Measurements from ENCODE around the gene FAM20C.

FAM20C gene

DNA sequence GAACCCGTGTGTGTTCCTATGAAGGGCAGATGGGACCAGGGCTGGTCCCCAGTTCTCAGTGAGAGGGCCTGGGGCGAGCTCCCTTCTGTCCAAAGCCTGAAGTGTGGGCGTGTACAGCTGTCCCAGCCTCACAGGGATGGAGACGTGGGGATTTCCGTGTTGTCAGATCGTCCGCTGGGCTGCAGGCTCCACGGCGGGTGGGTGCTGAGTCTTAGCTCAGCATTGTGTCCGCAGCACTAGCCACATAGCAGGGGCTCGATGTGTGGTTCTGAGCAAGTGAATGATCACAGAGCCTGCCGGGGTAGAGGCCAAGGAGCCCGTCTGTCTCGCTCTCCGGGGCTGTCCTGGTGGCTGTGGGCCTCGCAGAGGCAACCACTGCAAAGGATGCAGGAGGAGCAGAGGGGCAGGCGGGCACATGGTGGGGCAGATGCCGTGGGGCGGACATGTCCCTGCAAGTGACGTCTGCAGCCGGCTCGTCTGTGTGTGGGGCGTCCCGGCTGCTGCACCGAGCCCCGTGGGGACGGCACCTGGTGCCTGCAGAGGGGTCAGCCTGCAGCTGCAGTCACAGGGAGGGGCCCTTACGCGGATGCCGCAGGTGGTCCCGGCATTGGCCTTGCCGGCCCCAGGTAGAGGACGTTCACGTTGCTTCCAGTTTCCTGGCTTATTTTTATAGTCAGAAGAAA is 30.9 kb downstream of the FAM20C start:
- H3K4me3 ChIP-seq (ENCODE audit: low read depth, low read length): no peak overlapping the region
- no peaks in the 10 kb centered on the region for H3K4me1 ChIP-seq (ENCODE audit: control insufficient read depth, insufficient read depth, low read length)
- no peak overlapping the region for H3K27ac ChIP-seq (ENCODE audit: extremely low read depth, low read depth, low read length)
- ChIA-PET POLR2A (no interaction called here), CTCF (no interaction called here)
- no peaks in the 10 kb centered on the region for H3K9me3 ChIP-seq (ENCODE audit: control insufficient read depth, insufficient read depth, low read depth, low read length)
- H3K36me3 ChIP-seq (ENCODE audit: control insufficient read depth in 2 of 2, insufficient read depth in 1 of 2, low read length in 2 of 2): peaks cover 0 to 2% of the 10 kb centered on the region in 2 experiments; a peak in 1 of 3 replicates
- TF ChIP-seq ZNF138 (tag by site-specific recombination; IDR thresholded peaks at IDR 0.05; ENCODE audit: borderline replicate concordance) (no peak), KLF9 (tag by site-specific recombination; IDR thresholded peaks at IDR 0.05; ENCODE audit: low read depth) (no peak), ZNF660 (tag by site-specific recombination; IDR thresholded peaks at IDR 0.05) (no peak), ZNF707 (tag by site-specific recombination; IDR thresholded peaks at IDR 0.05) (no peak), ZNF202 (tag by site-specific recombination; IDR thresholded peaks at IDR 0.05; ENCODE audit: borderline replicate concordance) (no peak), ZNF184 (tag by site-specific recombination; IDR thresholded peaks at IDR 0.05) (no peak), ZNF157 (tag by site-specific recombination; IDR thresholded peaks at IDR 0.05) (no peak), ZBTB20 (tag by site-specific recombination; IDR thresholded peaks at IDR 0.05) (no peak), ZNF560 (tag by site-specific recombination; IDR thresholded peaks at IDR 0.05; ENCODE audit: borderline replicate concordance) (no peak), KLF8 (tag by site-specific recombination; IDR thresholded peaks at IDR 0.05) (no peak), ZNF529 (tag by site-specific recombination; IDR thresholded peaks at IDR 0.05; ENCODE audit: insufficient replicate concordance) (no peak), TCF7L2 (IDR thresholded peaks at IDR 0.05; ENCODE audit: borderline replicate concordance, low read depth, low read length) (no peak), MYNN (tag by site-specific recombination; IDR thresholded peaks at IDR 0.05; ENCODE audit: borderline replicate concordance) (no peak), RBAK (tag by site-specific recombination; IDR thresholded peaks at IDR 0.05) (no peak), PRDM1 (tag by site-specific recombination; IDR thresholded peaks at IDR 0.05) (no peak)
- TF ChIP-seq, protein P1, sequence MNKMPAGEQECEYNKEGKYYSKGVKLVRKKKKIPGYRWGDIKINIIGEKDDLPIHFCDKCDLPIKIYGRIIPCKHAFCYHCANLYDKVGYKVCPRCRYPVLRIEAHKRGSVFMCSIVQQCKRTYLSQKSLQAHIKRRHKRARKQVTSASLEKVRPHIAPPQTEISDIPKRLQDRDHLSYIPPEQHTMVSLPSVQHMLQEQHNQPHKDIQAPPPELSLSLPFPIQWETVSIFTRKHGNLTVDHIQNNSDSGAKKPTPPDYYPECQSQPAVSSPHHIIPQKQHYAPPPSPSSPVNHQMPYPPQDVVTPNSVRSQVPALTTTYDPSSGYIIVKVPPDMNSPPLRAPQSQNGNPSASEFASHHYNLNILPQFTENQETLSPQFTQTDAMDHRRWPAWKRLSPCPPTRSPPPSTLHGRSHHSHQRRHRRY (tag by site-specific recombination; IDR thresholded peaks at IDR 0.05): no peak
- TF ChIP-seq, protein P2, sequence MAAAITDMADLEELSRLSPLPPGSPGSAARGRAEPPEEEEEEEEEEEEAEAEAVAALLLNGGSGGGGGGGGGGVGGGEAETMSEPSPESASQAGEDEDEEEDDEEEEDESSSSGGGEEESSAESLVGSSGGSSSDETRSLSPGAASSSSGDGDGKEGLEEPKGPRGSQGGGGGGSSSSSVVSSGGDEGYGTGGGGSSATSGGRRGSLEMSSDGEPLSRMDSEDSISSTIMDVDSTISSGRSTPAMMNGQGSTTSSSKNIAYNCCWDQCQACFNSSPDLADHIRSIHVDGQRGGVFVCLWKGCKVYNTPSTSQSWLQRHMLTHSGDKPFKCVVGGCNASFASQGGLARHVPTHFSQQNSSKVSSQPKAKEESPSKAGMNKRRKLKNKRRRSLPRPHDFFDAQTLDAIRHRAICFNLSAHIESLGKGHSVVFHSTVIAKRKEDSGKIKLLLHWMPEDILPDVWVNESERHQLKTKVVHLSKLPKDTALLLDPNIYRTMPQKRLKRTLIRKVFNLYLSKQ (tag by site-specific recombination; IDR thresholded peaks at IDR 0.05; ENCODE audit: borderline replicate concordance): no peak
- TF ChIP-seq, protein P3, sequence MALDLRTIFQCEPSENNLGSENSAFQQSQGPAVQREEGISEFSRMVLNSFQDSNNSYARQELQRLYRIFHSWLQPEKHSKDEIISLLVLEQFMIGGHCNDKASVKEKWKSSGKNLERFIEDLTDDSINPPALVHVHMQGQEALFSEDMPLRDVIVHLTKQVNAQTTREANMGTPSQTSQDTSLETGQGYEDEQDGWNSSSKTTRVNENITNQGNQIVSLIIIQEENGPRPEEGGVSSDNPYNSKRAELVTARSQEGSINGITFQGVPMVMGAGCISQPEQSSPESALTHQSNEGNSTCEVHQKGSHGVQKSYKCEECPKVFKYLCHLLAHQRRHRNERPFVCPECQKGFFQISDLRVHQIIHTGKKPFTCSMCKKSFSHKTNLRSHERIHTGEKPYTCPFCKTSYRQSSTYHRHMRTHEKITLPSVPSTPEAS (tag by site-specific recombination; IDR thresholded peaks at IDR 0.05): no peak
- TF ChIP-seq, protein P4, sequence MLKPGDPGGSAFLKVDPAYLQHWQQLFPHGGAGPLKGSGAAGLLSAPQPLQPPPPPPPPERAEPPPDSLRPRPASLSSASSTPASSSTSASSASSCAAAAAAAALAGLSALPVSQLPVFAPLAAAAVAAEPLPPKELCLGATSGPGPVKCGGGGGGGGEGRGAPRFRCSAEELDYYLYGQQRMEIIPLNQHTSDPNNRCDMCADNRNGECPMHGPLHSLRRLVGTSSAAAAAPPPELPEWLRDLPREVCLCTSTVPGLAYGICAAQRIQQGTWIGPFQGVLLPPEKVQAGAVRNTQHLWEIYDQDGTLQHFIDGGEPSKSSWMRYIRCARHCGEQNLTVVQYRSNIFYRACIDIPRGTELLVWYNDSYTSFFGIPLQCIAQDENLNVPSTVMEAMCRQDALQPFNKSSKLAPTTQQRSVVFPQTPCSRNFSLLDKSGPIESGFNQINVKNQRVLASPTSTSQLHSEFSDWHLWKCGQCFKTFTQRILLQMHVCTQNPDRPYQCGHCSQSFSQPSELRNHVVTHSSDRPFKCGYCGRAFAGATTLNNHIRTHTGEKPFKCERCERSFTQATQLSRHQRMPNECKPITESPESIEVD (tag by site-specific recombination; IDR thresholded peaks at IDR 0.05): no peak
- TF ChIP-seq, protein P5, sequence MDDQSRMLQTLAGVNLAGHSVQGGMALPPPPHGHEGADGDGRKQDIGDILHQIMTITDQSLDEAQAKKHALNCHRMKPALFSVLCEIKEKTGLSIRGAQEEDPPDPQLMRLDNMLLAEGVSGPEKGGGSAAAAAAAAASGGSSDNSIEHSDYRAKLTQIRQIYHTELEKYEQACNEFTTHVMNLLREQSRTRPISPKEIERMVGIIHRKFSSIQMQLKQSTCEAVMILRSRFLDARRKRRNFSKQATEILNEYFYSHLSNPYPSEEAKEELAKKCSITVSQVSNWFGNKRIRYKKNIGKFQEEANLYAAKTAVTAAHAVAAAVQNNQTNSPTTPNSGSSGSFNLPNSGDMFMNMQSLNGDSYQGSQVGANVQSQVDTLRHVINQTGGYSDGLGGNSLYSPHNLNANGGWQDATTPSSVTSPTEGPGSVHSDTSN (CRISPR knock-in tag; IDR thresholded peaks at IDR 0.05): no peak
